SK-N-SH treated with all-trans-retinoic acid at 6 μM for 48 hours (cell line): ENCODE measurements around the gene RRP36.

ENCODE experiments used
- CSDC2 ChIP-seq: fragments of 250-450 bp; sonication (Bioruptor Pico); IDR thresholded peaks from 2 replicates; pipeline ENCODE4 v1.5.0; 2020; ENCODE audit warnings: mild to moderate bottlenecking, moderate library complexity
- PATZ1 ChIP-seq: fragments of 250-450 bp; sonication (Bioruptor Pico); IDR thresholded peaks from 2 replicates; pipeline ENCODE4 v1.8.0; 2020; ENCODE audit warnings: mild to moderate bottlenecking, moderate library complexity, borderline replicate concordance
- SNAI2 ChIP-seq: fragments of 250-450 bp; sonication (Bioruptor Pico); IDR thresholded peaks from 2 replicates; pipeline ENCODE4 v1.5.0; 2020; ENCODE audit warnings: mild to moderate bottlenecking, moderate library complexity
- ZFP3 ChIP-seq: fragments of 250-450 bp; sonication (Bioruptor Pico); IDR thresholded peaks from 2 replicates; pipeline ENCODE4 v1.5.0; 2020; ENCODE audit warnings: mild to moderate bottlenecking, moderate library complexity

- no peak for TF ChIP-seq PATZ1 (CRISPR knock-in tag)
- TF ChIP-seq ZFP3, result no peak
- TF ChIP-seq SNAI2, result no peak
- TF ChIP-seq CSDC2 (CRISPR knock-in tag), result no peak
Measured at GRCh38 chr6:42974919-42975505, 46.4 kb upstream of the RRP36 start.
